AG08395 (cell line): Measurements from ENCODE around the gene SPSB2.

Experiments used
- DNase-seq: peaks from one replicate; pipeline ENCODE4 v3.0.0; 2012; ENCODE audit warnings: mixed read lengths, low spot score

SPSB2 gene

DNA sequence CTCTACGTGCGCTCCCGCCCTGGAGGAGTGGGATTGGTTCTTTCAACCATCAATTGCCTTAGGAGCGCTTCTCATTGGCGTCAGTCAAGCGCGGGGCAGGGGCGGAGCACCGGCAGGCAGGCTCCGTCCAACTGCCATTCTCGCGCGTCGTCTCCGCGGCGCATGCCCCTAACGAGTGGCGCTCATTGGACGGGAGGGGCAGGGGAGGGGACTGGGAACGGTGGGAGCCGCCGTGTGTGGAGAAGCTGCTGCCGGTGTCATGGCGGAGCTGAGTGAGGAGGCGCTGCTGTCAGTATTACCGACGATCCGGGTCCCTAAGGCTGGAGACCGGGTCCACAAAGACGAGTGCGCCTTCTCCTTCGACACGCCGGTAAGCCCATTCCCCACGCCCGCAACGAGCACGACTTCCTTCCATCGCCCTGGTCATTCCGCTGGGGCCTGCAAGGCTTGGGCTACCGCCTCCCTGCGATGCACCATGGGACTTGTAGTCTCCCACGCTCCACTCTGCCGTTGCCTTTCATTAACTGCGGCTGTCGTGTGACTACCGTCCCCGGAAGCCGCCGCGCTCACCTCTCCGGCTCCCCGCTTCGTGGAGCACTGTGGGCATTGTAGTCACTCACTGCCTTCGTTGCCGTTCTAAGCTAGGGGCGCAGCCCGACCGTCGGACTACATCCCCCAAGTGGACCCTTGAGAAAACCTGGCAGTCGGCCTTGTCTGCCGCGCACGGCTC, 21.0 kb downstream of the SPSB2 start, which contains the start of gene USP5:
USP5 (plus strand) TSS at position 230 of the 730 bp plus-strand sequence; CDS start at position 260, 30 bp downstream.
- DNase-seq, result peak; percentile 99

DNA sequence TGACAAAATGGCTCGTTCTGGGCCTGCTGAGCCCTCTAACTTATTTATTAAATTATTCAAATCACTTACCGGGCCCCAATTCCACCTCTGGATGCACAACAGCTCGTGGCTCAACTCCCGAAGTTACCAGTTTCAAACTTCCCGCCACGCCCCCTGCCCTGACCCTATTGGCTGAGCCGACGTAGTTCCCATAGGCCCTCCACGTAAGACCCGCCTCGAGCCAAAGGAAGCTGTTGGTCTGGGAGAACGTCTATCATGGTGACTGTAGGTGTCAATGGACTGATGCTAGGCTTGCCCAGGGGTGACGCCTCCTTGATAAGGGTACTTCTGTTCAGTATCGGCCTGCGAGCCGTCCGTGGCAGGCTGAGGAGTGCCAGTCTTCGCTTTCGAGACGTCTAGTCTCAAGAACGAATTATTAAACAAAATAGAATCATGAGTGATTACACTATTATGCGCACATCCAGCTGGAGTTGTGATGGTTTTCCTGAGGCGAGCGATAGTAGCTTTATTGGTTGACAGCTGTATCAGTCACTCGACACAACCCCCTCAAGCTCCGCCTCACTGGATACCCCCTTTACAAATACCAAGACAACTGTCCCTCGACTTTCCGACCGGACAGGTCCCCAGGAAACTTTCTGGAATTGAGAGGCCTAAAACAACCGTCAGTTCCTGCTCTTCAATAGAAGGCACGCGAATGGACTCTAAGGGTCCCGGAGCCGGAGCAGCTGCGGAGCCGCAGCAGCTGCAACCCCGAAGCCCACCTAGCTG, 21.8 kb downstream of the SPSB2 start, which contains the start of gene CDCA3:
CDCA3 (minus strand) TSS at position 134 of the 768 bp plus-strand sequence. CDS start 334 bp downstream, outside the sequence.
- DNase-seq, result peak; percentile 100

DNA sequence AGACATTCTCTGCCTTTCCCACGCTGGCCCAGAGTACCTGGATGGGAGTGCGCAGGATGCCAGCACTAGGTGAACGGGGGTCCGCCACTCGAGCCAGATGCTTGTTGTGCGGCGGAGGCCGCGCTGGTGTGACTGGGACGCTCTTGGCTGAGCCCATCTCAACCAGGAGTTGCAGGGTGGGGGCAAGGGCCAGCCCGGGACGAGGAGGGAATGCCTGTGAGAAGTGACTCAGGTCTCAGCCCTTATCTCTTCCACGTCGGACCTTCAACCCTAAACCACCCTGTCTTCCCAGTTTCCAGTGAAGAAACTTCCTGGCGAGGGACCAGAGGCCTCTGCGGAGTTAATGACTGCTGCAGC, 22.3 kb downstream of the SPSB2 start:
- DNase-seq, result no peak

GRCh38 chr12:6849976-6850560, 23.0 kb downstream of the SPSB2 start:
- DNase-seq, result no peak

- DNase-seq, result no peak
These were observed 23.7 kb downstream of the SPSB2 start for GRCh38 chr12:6849427-6849826.

DNA sequence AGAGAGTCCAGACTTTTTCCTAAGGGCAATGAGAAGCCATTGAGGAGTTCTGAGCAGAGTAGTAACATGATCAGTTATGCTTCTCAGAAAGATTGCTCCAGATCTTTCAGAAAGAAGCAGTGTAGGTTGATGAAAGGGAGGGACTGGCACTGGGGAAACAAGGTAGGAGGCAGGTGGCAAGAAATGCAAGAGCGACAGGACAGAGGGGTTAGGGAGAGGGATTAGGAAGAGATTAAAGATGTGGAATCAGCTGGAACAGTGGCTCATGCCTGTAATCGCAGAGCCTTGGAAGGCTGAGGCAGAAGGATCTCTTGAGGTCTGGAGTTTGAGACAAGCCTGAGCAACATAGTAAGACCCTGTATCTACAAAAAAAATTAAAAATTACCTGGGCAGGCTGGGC, 25.4 kb downstream of the SPSB2 start:
- DNase-seq, result no peak

- DNase-seq, result no peak
These were observed 26.7 kb downstream of the SPSB2 start for GRCh38 chr12:6846316-6846869.

- no peak for DNase-seq
These were observed 27.7 kb downstream of the SPSB2 start for GRCh38 chr12:6845395-6845794.

DNA sequence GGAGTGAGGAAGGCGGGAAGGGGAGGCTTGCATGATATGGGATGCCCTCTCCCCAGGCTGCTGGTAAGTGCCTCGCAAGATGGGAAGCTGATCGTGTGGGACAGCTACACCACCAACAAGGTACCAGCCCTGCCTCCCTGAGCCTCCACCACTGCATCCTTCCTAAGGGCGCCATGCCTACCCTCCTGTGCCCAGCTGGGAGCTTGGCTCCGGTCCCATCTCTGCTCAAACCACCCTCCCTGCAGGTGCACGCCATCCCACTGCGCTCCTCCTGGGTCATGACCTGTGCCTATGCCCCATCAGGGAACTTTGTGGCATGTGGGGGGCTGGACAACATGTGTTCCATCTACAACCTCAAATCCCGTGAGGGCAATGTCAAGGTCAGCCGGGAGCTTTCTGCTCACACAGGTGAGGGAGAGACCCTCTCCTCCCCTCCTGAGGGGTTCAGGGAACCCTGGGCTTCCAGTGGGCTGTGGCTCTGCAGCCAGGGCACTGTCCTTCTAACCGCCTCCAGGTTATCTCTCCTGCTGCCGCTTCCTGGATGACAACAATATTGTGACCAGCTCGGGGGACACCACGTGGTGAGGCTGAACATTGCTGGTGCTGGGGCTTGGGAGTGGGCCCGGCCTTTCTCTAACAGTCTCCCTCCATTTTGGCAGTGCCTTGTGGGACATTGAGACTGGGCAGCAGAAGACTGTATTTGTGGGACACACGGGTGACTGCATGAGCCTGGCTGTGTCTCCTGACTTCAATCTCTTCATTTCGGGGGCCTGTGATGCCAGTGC, 29.8 kb downstream of the SPSB2 start:
- DNase-seq, result no peak

- no peak for DNase-seq
These were observed 31.0 kb downstream of the SPSB2 start for GRCh38 chr12:6842075-6842474.

GRCh38 chr12:6840761-6841515, 32.2 kb downstream of the SPSB2 start, which contains the start of gene GNB3:
Gene GNB3, plus strand, starts transcription at chr12:6840925. Its CDS starts 363 bp downstream, at chr12:6841288.
- DNase-seq, result no peak

GRCh38 chr12:6840330-6840729, 32.8 kb downstream of the SPSB2 start:
- no peak for DNase-seq

DNA sequence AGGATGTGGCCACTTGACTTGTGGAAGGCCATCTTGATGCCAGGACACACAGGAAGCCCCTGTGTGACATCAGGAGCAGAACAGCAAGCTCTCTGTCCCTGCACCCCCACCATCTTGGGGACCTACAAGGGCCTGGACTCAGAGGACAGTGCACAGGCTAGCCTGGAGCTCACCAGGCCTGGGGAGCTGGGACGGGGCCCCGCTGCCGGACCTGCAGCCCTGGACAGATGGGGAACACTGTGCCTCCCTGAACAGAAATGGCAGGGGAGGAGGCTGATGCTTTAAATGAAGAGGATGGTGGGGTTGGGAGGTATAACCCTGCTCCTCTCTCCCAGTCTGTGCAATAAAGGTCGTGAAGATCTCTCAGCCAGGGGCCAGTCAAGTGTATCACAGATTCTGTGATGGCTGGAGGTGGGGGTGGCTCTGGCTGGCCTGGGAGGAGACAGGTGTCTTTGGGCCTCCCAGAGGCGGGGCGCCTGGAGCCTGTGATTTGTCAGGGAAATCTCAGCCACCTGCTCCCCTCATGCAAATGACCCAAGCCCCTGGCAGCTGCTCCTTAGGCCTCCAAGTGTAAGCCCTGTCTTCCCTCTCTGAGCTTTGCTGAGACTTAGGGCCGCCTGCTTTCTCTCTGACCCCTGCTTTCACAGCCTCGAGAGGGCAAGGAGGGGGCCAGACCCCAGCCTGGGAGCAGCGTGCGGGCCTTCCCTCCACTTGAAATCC, 33.5 kb downstream of the SPSB2 start:
- DNase-seq, result no peak

- no peak for DNase-seq
These were observed 34.2 kb downstream of the SPSB2 start for GRCh38 chr12:6838854-6839253.

DNA sequence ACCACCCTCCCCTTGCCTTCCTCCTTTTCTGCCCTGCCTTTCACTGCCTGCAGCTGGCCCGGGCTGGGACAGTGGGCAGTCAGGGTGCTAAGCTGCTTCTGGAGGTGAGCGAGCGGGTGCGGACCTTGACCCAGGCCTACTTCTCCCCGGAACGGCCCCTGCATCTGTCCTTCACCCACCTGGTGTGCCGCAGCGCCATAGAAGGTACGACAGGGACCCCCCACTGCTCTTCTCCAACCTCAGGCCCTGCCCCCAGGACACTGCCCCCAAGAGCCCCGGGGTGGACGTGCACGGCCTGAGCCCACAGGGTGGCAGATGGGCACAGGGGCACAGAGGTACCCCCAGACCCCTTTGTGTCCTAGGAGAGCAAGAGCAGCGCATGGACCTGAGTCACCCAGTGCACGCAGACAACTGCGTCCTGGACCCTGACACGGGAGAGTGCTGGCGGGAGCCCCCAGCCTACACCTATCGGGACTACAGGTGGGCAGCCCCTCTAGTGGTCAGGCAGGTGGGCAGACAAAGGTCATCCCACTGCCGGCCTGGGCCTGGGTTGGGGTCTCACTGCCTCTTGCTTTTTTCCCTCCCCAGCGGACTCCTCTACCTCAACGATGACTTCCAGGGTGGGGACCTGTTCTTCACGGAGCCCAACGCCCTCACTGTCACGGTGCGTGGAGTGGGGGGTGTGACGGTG, 35.6 kb downstream of the SPSB2 start:
- DNase-seq, result no peak

- DNase-seq, result no peak
These were observed 36.3 kb downstream of the SPSB2 start for GRCh38 chr12:6836851-6837250.

DNA sequence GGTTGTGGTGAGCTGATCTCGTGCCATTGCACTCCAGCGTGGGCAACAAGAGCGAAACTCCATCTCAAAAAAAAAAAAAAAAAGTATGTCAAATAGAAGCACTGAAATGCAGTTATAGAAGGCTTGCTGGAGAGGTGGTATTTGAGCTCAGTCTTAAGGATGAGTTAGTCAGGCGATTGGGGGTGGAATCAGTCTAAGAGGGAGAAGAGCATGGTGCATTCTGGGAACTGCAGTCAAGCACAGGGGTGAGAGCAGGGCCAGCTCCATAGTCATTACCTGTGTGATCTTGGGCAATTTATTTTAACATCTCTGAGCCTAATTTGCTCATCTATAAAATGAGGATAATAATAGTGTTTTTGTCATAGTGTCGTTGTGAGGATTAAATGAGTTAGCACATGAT, 38.2 kb downstream of the SPSB2 start:
- no peak for DNase-seq

GRCh38 chr12:6834254-6834653, 38.8 kb downstream of the SPSB2 start:
- DNase-seq, result no peak

DNA sequence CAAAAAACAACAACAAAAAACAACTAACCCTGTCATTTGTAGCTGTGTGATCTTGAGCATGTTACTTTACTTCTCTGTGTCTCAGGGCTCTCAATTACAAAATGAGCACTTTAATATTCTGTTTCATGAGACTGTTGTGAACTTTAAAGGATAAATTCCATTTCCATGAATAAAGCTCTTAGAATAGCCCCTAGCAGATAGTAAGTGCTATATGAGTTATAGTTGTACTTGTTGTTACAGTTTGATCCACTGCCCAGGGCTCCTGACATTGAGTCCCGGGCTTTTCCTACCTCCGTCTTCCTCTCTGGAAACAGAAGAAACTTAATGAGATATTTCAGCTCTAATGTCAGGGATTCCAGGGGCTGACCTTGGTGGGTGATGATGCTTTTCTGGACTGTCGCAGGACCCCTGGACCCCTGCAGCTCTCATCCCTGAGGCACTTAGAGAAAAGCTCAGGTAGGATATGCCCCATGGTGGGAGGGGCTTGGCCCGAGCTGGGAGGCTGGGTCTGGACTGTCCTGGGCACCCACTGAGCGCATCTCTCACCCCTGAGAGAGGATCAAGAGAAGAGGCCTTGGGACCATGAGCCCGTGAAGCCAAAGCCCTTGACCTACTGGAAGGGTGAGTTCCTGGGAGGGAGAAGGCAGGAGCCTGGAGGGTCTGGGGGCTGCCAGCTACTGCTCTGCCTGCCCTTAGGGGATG, 39.8 kb downstream of the SPSB2 start:
- no peak for DNase-seq
